ENCODE data around the gene WNK4. TPM values are rescaled to one million over a fixed set of nuclear protein-coding genes. Genes with fewer than 3 reads are reported as not detected.

The WNK4 gene
- total RNA-seq, 3 donors from 2014 or later, result 17.5 to 55.8 (median 32.4) TPM

- peak overlapping the region; percentile 92 for H3K4me3 ChIP-seq
- H3K4me1 ChIP-seq (ENCODE audit: low read depth), result peaks cover 13% of the 10 kb centered on the region
- H3K36me3 ChIP-seq (ENCODE audit: low read depth), result no peaks in the 10 kb centered on the region
- no peak for TF ChIP-seq CTCF (IDR thresholded peaks at IDR 0.05)
- intact Hi-C loops (cut with DNase I, micrococcal nuclease), result no loop called here
- H3K9me3 ChIP-seq, result no peaks in the 10 kb centered on the region
- ATAC-seq (peak; percentile 28), DNase-seq (no peak)
Measured at GRCh38 chr17:42832213-42832933, 52.0 kb downstream of the WNK4 start.

- H3K4me3 ChIP-seq, result peak within 1 kb of the TSS; percentile 92
- no peaks in the 10 kb centered on the region for H3K9me3 ChIP-seq
- no peaks in the 10 kb centered on the region for H3K36me3 ChIP-seq (ENCODE audit: low read depth)
- ATAC-seq, result peak; percentile 98
- TF ChIP-seq CTCF (IDR thresholded peaks at IDR 0.05), result no peak
- DNase-seq, result peak; percentile 92 to 95 (median 93)
- intact Hi-C loops (cut with DNase I, micrococcal nuclease), result no loop called here
- peaks cover 13% of the 10 kb centered on the region for H3K4me1 ChIP-seq (ENCODE audit: low read depth)
Measured at GRCh38 chr17:42832934-42833766, 52.7 kb downstream of the WNK4 start, which contains the start of gene PSME3. Gene PSME3 (plus strand): TSS chr17:42833397. CDS start chr17:42833632, 235 bp downstream.

GRCh38 chr17:42833767-42834422 is 53.5 kb downstream of the WNK4 start:
- intact Hi-C loops (cut with DNase I, micrococcal nuclease), result no loop called here
- TF ChIP-seq CTCF (IDR thresholded peaks at IDR 0.05), result no peak
- peak overlapping the region; percentile 92 for H3K4me3 ChIP-seq
- DNase-seq, result no peak
- peaks cover 13% of the 10 kb centered on the region for H3K4me1 ChIP-seq (ENCODE audit: low read depth)
- no peaks in the 10 kb centered on the region for H3K9me3 ChIP-seq
- no peaks in the 10 kb centered on the region for H3K36me3 ChIP-seq (ENCODE audit: low read depth)
- peak; percentile 19 for ATAC-seq

GRCh38 chr17:42835732-42836131 is 55.3 kb downstream of the WNK4 start:
- intact Hi-C loops (cut with DNase I, micrococcal nuclease), result no loop called here
- ATAC-seq (no peak), DNase-seq (no peak)
- H3K9me3 ChIP-seq, result no peaks in the 10 kb centered on the region
- H3K36me3 ChIP-seq (ENCODE audit: low read depth), result peaks cover 7% of the 10 kb centered on the region
- no peak for TF ChIP-seq CTCF (IDR thresholded peaks at IDR 0.05)
- no peak overlapping the region for H3K4me3 ChIP-seq
- peaks cover 13% of the 10 kb centered on the region for H3K4me1 ChIP-seq (ENCODE audit: low read depth)

- Histone ChIP-seq H3K36me3 (ENCODE audit: low read depth) (peaks cover 7% of the 10 kb centered on the region), H3K9me3 (no peaks in the 10 kb centered on the region), H3K4me3 (no peak overlapping the region), H3K4me1 (ENCODE audit: low read depth) (no peaks in the 10 kb centered on the region)
- intact Hi-C loops (cut with DNase I, micrococcal nuclease), result loop anchor here (5.0 kb wide), 1 partner anchor 95 kb away; no protein-coding TSS in a partner anchor
- no peak for DNase-seq
- ATAC-seq, result no peak
- TF ChIP-seq CTCF (IDR thresholded peaks at IDR 0.05), result no peak
Measured at GRCh38 chr17:42841975-42842685, 61.7 kb downstream of the WNK4 start.

Measured in mucosa of descending colon (tissue), 3 donors.